HG02571 (cell line): ENCODE measurements around the gene RNF214.

Experiments used
- ATAC-seq: cut with Tn5 transposase; IDR thresholded peaks from one replicate; pipeline ENCODE4 v1.9.1; 2021; ENCODE audit warnings: mild to moderate bottlenecking, moderate library complexity; ENCODE audit not compliant: unreplicated experiment

Gene RNF214

GRCh38 chr11:117279711-117280376 is 47.4 kb downstream of the RNF214 start:
- ATAC-seq, result no peak

GRCh38 chr11:117281159-117281558 is 48.7 kb downstream of the RNF214 start:
- ATAC-seq, result no peak

GRCh38 chr11:117281869-117282268 is 49.4 kb downstream of the RNF214 start:
- ATAC-seq, result no peak

- ATAC-seq, result no peak
These were observed 50.5 kb downstream of the RNF214 start for GRCh38 chr11:117282956-117283355.

- no peak for ATAC-seq
These were observed 51.6 kb downstream of the RNF214 start for GRCh38 chr11:117284053-117284452.

GRCh38 chr11:117286588-117286987 is 54.1 kb downstream of the RNF214 start:
- ATAC-seq, result no peak

GRCh38 chr11:117287668-117288067 is 55.2 kb downstream of the RNF214 start:
- ATAC-seq, result no peak

- ATAC-seq, result no peak
These were observed 57.3 kb downstream of the RNF214 start for GRCh38 chr11:117289795-117290194.

GRCh38 chr11:117290809-117291396 is 58.4 kb downstream of the RNF214 start, which contains the start of gene BACE1-AS:
TSS of gene BACE1-AS (plus strand) at chr11:117291346.
- no peak for ATAC-seq

- no peak for ATAC-seq
These were observed 60.1 kb downstream of the RNF214 start for GRCh38 chr11:117292616-117293015.

- ATAC-seq, result no peak
These were observed 63.1 kb downstream of the RNF214 start for GRCh38 chr11:117295438-117296137.

GRCh38 chr11:117296881-117297280 is 64.4 kb downstream of the RNF214 start:
- no peak for ATAC-seq

GRCh38 chr11:117298195-117298594 is 65.7 kb downstream of the RNF214 start:
- no peak for ATAC-seq

- ATAC-seq, result no peak
These were observed 67.1 kb downstream of the RNF214 start for GRCh38 chr11:117299351-117300282.

GRCh38 chr11:117300283-117300663 is 67.8 kb downstream of the RNF214 start:
- ATAC-seq, result no peak

GRCh38 chr11:117300773-117301172 is 68.3 kb downstream of the RNF214 start:
- no peak for ATAC-seq

GRCh38 chr11:117302228-117302627 is 69.8 kb downstream of the RNF214 start:
- no peak for ATAC-seq

- no peak for ATAC-seq
These were observed 70.6 kb downstream of the RNF214 start for GRCh38 chr11:117303101-117303500.

- no peak for ATAC-seq
These were observed 71.3 kb downstream of the RNF214 start for GRCh38 chr11:117303646-117304315.

GRCh38 chr11:117305145-117305544 is 72.7 kb downstream of the RNF214 start:
- ATAC-seq, result no peak
